Upper lobe of left lung (tissue), 4 donors: ENCODE data around the gene ART4.

Experiments
- POLR2A ChIP-seq, 4 donors: fragments of 450-650 bp; IDR thresholded peaks; one replicate each; pipeline ENCODE4 v1.5.1; 2016 to 2017; ENCODE audit warnings: antibody characterized with exemption in 4 of 4, mild to moderate bottlenecking in 2 of 4
- POLR2AphosphoS5 ChIP-seq, 2 donors: sonication (generic); formaldehyde crosslinking; IDR thresholded peaks; one replicate each; pipeline ENCODE4 v1.5.1; 2017; ENCODE audit warnings: antibody characterized with exemption in 2 of 2
- TF ChIP-seq, protein P1 (sequence below), 6 experiments: fragments of 450-650 bp in 4 of 6; fragments of 200-600 bp in 2 of 6; sonication (generic) in 2 of 6; IDR thresholded peaks; one replicate each; pipeline ENCODE4 v1.5.1; 2016 to 2019; ENCODE audit warnings: antibody characterized with exemption in 6 of 6

DNA sequence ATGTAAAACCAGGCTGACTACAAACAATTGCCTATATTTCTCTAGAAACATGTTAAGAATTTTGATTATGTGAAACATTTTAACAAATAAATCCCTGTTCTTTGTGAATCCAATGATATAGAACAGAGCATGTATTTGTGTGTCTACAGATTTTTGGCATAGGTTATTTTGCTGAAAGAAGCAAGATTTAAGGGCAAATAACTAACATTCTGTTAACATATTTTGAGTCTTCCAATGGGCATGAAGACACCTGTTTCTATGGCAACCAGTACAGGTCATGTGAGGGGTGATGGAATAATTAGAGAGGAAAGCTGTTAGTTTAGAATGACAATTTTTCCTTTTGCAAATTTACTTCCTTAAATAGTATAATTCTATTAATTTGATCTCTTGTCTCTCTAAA lies 8.8 kb downstream of the ART4 start:
- TF ChIP-seq, protein P1, sequence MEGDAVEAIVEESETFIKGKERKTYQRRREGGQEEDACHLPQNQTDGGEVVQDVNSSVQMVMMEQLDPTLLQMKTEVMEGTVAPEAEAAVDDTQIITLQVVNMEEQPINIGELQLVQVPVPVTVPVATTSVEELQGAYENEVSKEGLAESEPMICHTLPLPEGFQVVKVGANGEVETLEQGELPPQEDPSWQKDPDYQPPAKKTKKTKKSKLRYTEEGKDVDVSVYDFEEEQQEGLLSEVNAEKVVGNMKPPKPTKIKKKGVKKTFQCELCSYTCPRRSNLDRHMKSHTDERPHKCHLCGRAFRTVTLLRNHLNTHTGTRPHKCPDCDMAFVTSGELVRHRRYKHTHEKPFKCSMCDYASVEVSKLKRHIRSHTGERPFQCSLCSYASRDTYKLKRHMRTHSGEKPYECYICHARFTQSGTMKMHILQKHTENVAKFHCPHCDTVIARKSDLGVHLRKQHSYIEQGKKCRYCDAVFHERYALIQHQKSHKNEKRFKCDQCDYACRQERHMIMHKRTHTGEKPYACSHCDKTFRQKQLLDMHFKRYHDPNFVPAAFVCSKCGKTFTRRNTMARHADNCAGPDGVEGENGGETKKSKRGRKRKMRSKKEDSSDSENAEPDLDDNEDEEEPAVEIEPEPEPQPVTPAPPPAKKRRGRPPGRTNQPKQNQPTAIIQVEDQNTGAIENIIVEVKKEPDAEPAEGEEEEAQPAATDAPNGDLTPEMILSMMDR (IDR thresholded peaks at IDR 0.05), result no peak
- TF ChIP-seq POLR2A (IDR thresholded peaks at IDR 0.05), result no peak
- no peak for TF ChIP-seq POLR2AphosphoS5 (IDR thresholded peaks at IDR 0.05)
